Kidney (tissue), 14 donors: ENCODE data around the gene NFE2L2. TPM values are rescaled to one million over a fixed set of nuclear protein-coding genes. Genes with fewer than 3 reads are reported as not detected.

Source experiments
- DNase-seq, 5 donors: peaks; one replicate each; pipeline ENCODE4 v3.0.0-alpha.2; 2013 to 2020
- FAIRE-seq: peaks from 2 replicates; lab custom pipeline; 2012; peaks lifted over from hg19 to GRCh38; lab: Jason Lieb, UNC
- H3K27ac ChIP-seq, 2 donors: one replicate each; pipeline ENCODE4 v1.7.0; 2013; ENCODE audit warnings: low read depth in 2 of 2, low read length in 2 of 2, inconsistent platforms in 1 of 2
- H3K27me3 ChIP-seq: one replicate; pipeline ENCODE4 v1.7.1; 2013; ENCODE audit warnings: low read length, inconsistent platforms; ENCODE audit not compliant: control insufficient read depth, insufficient read depth
- H3K36me3 ChIP-seq, 3 donors: one replicate each; pipeline versions ENCODE4 v1.7.0 to v1.7.1; 2013; ENCODE audit warnings: low read length in 3 of 3, control low read depth in 1 of 3, inconsistent platforms in 1 of 3; ENCODE audit not compliant: insufficient read depth in 3 of 3, control insufficient read depth in 2 of 3
- H3K4me1 ChIP-seq, 3 donors: one replicate each; pipeline versions ENCODE4 v1.7.0 to v1.7.1; 2013; ENCODE audit warnings: low read length in 3 of 3, inconsistent platforms in 1 of 3, low read depth in 1 of 3; ENCODE audit not compliant: control insufficient read depth in 2 of 3, insufficient read depth in 2 of 3
- H3K4me3 ChIP-seq, 3 donors: one replicate each; pipeline versions ENCODE4 v1.7.0 to v1.8.1; 2013; ENCODE audit warnings: low read length in 3 of 3, control low read depth in 1 of 3, inconsistent platforms in 1 of 3
- H3K9ac ChIP-seq, 3 donors: one replicate each; pipeline versions ENCODE4 v1.7.0 to v1.7.1; 2013; ENCODE audit warnings: low read length in 3 of 3, control low read depth in 1 of 3, inconsistent platforms in 1 of 3
- H3K9me3 ChIP-seq, 3 donors: one replicate each; pipeline versions ENCODE4 v1.7.0 to v1.7.1; 2013; ENCODE audit warnings: low read length in 3 of 3, control low read depth in 1 of 3, inconsistent platforms in 1 of 3; ENCODE audit not compliant: control insufficient read depth in 2 of 3, insufficient read depth in 1 of 3
- CTCF ChIP-seq: IDR thresholded peaks from 3 replicates; pipeline ENCODE4 v1.5.1; 2012; ENCODE audit warnings: mild to moderate bottlenecking, moderate library complexity, borderline replicate concordance; ENCODE audit not compliant: insufficient read depth; ENCODE audit errors: extremely low read depth
- intact Hi-C: fragments of 100-400 bp; cut with DNase I; formaldehyde crosslinking; loops from one replicate; pipeline ENCODE4 v1.11.1; 2022
- polyA plus RNA-seq: library from polyadenylated mRNA; stranded (reverse); fragments of 350-450 nt; fragmentation: Illumina TruSeq; extraction: RNeasy Lipid Tissue Mini Kit (QIAGEN cat#74804); gene quantifications from one replicate; pipeline ENCODE4 v1.2.3, GENCODE V29; 2014; ENCODE audit warnings: low read depth, low replicate concordance; ENCODE audit not compliant: insufficient read depth
- total RNA-seq: library from RNA; stranded (reverse); fragmentation: NEBNext Ultra II Directional; extraction: Animal tissue kit (Norgen Biotek cat#: 25700); gene quantifications from one replicate; pipeline ENCODE4 v1.2.1, GENCODE V29; 2021
- donor health status: control.
- donor health status: control.
- donor health status: control.
- donor health status: control.
- donor health status: control.
- donor health status: DM: yes; HTN: yes; CAD: no.
- donor health status: Normal renal cell carcinoma (clear cell type).

NFE2L2 gene
- total and polyA plus RNA-seq, 2 donors from 2014 or later, result 105 to 149 TPM

DNA sequence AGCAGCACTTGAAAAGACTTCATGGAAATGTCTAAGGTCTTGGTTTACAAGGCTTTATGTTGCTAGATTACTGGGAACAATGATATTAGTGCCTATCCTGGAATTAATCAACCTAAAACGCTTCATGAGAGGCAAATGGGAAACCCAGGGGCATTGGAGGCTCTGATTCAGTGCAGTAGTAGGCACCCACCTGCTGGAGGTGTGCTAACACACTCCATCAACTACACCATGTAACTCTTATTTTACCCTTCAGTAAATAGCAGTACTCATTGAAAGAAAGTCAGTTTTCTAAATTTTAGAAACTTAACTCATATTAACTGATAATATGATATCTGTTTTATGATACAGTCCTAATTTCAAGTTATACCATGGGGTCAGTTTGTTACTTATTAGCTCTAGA lies 69.3 kb downstream of the NFE2L2 start:
- no peak for FAIRE-seq

DNA sequence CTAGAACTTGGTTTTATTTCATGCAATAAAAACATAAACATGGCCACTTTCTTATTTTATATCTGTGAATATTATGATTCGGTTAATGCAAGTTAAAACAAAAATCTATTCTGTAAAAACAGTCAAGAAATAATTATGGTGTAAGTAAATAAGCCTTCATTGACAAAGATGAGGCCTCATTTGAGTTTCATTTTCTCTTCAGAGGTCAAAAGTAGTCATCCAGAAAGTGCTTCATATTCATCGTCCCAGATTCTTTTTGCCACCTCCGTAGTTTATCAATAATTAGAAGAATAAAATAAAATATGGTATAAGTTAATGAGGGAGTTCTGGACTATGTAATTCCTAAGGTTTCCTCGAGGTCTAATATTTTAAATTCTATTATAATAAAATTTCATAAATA lies 71.3 kb downstream of the NFE2L2 start:
- Histone ChIP-seq H3K9me3 (no peaks in the 10 kb centered on the region), H3K36me3 (no peaks in the 10 kb centered on the region), H3K27ac (no peak overlapping the region), H3K27me3 (no peaks in the 10 kb centered on the region), H3K4me1 (no peaks in the 10 kb centered on the region), H3K9ac (no peak overlapping the region), H3K4me3 (no peak overlapping the region)
- no peak for DNase-seq
- TF ChIP-seq CTCF, result no peak
- FAIRE-seq, result no peak
- intact Hi-C loops, result no loop called here

More for the DNA sequence above, 69.3 kb downstream of the NFE2L2 start:
- TF ChIP-seq CTCF, result no peak
- Histone ChIP-seq H3K27me3 (no peaks in the 10 kb centered on the region), H3K4me1 (no peaks in the 10 kb centered on the region), H3K4me3 (no peak overlapping the region), H3K9ac (no peak overlapping the region), H3K36me3 (no peaks in the 10 kb centered on the region), H3K9me3 (no peaks in the 10 kb centered on the region), H3K27ac (no peak overlapping the region)
- peak in 1 of 5 donors; percentile 33 for DNase-seq
- intact Hi-C loops, result no loop called here

GRCh38 chr2:177192788-177193187 lies 71.7 kb downstream of the NFE2L2 start:
- intact Hi-C loops, result no loop called here
- H3K36me3 ChIP-seq, result no peaks in the 10 kb centered on the region
- H3K9ac ChIP-seq, result no peak overlapping the region
- H3K4me1 ChIP-seq, result no peaks in the 10 kb centered on the region
- no peaks in the 10 kb centered on the region for H3K9me3 ChIP-seq
- FAIRE-seq (no peak), DNase-seq (no peak)
- no peak for TF ChIP-seq CTCF
- no peak overlapping the region for H3K27ac ChIP-seq
- no peak overlapping the region for H3K4me3 ChIP-seq
- H3K27me3 ChIP-seq, result no peaks in the 10 kb centered on the region

GRCh38 chr2:177190941-177191340 lies 73.6 kb downstream of the NFE2L2 start:
- Histone ChIP-seq H3K9me3 (no peaks in the 10 kb centered on the region), H3K4me1 (no peaks in the 10 kb centered on the region), H3K27me3 (no peaks in the 10 kb centered on the region), H3K9ac (no peak overlapping the region), H3K36me3 (no peaks in the 10 kb centered on the region), H3K4me3 (no peak overlapping the region), H3K27ac (no peak overlapping the region)
- no peak for TF ChIP-seq CTCF
- FAIRE-seq, result no peak
- intact Hi-C loops, result no loop called here
- DNase-seq, result no peak
